Tibial nerve (tissue), 4 donors: ENCODE measurements around the gene MMRN1. TPM values are rescaled to one million over a fixed set of nuclear protein-coding genes. Genes with fewer than 3 reads are reported as not detected.

ENCODE experiments used
- DNase-seq, 2 donors: peaks; one replicate each; pipeline ENCODE4 v3.0.0-alpha.2; 2019; ENCODE audit warnings: low spot score in 2 of 2
- H3K27ac ChIP-seq, 4 donors: fragments of 200-600 bp; sonication (generic) in 3 of 4; one replicate each; pipeline ENCODE4 v1.5.1; 2017 to 2019; ENCODE audit warnings: mild to moderate bottlenecking in 1 of 4
- H3K27me3 ChIP-seq, 2 donors: fragments of 200-600 bp; sonication (generic) in 1 of 2; one replicate each; pipeline versions ENCODE4 v1.5.1 to v1.6.0; 2017 to 2019
- H3K36me3 ChIP-seq, 3 donors: fragments of 200-600 bp; sonication (generic); one replicate each; pipeline ENCODE4 v1.5.1; 2018 to 2019
- H3K4me1 ChIP-seq, 4 donors: fragments of 200-600 bp; sonication (generic) in 3 of 4; one replicate each; pipeline ENCODE4 v1.5.1; 2017 to 2019
- H3K4me3 ChIP-seq, 4 donors: fragments of 200-600 bp; sonication (generic) in 3 of 4; one replicate each; pipeline ENCODE4 v1.5.1; 2017 to 2019; ENCODE audit warnings: mild to moderate bottlenecking in 1 of 4, moderate library complexity in 1 of 4
- H3K9me3 ChIP-seq, 4 donors: fragments of 200-600 bp; sonication (generic) in 3 of 4; one replicate each; pipeline ENCODE4 v1.5.1; 2017 to 2019
- CTCF ChIP-seq, 5 experiments: fragments of 200-600 bp in 3 of 5; fragments of 450-650 bp in 2 of 5; sonication (generic) in 3 of 5; IDR thresholded peaks; one replicate each; pipeline ENCODE4 v1.5.1; 2016 to 2019; ENCODE audit warnings: antibody characterized with exemption in 5 of 5, mild to moderate bottlenecking in 3 of 5, moderate library complexity in 2 of 5
- EP300 ChIP-seq, 2 donors: sonication (generic); formaldehyde crosslinking; IDR thresholded peaks; one replicate each; pipeline ENCODE4 v1.6.1; 2017; ENCODE audit warnings: antibody characterized with exemption in 2 of 2, mild to moderate bottlenecking in 1 of 2
- POLR2A ChIP-seq, 2 donors: fragments of 450-650 bp; IDR thresholded peaks; one replicate each; pipeline ENCODE4 v1.6.1; 2017; ENCODE audit warnings: antibody characterized with exemption in 2 of 2, mild to moderate bottlenecking in 2 of 2, moderate library complexity in 2 of 2
- WGBS, 2 donors: methylation state at CpG; one replicate each; pipeline ENCODE4 v1.1.5; 2018; 5-methylcytosine and 5-hydroxymethylcytosine counted together
- total RNA-seq, 4 donors: library from RNA; depleted of rRNA; stranded (reverse); fragments of >200 nt; gene quantifications; one replicate each; pipeline ENCODE4 v1.1.0, GENCODE V29; 2016

MMRN1 gene
- total RNA-seq, 4 donors from 2014 or later: 12.0 to 50.1 (median 22.9) TPM

GRCh38 chr4:89949782-89950387 is 55.2 kb downstream of the MMRN1 start:
- no peak for TF ChIP-seq EP300 (IDR thresholded peaks at IDR 0.05)
- TF ChIP-seq POLR2A (IDR thresholded peaks at IDR 0.05): no peak
- TF ChIP-seq CTCF (IDR thresholded peaks at IDR 0.05): no peak
- H3K4me3 ChIP-seq: no peak overlapping the region
- no peak for DNase-seq

GRCh38 chr4:89952458-89952857 is 57.8 kb downstream of the MMRN1 start:
- Histone ChIP-seq H3K4me1 (no peaks in the 10 kb centered on the region), H3K4me3 (no peak overlapping the region), H3K9me3 (no peaks in the 10 kb centered on the region), H3K36me3 (no peaks in the 10 kb centered on the region), H3K27me3 (no peaks in the 10 kb centered on the region), H3K27ac (no peak overlapping the region)
- TF ChIP-seq EP300 (IDR thresholded peaks at IDR 0.05) (no peak), POLR2A (IDR thresholded peaks at IDR 0.05) (no peak), CTCF (IDR thresholded peaks at IDR 0.05) (no peak)
- 74 to 84% methylated on average over 3 of the region's 3 CpGs for WGBS, 2 donors
- DNase-seq: no peak

More at GRCh38 chr4:89949782-89950387, 55.2 kb downstream of the MMRN1 start:
- H3K36me3 ChIP-seq: no peaks in the 10 kb centered on the region
- H3K27me3 ChIP-seq: no peaks in the 10 kb centered on the region
- H3K27ac ChIP-seq: no peak overlapping the region
- no peaks in the 10 kb centered on the region for H3K4me1 ChIP-seq
- no peaks in the 10 kb centered on the region for H3K9me3 ChIP-seq
- 85 to 94% methylated on average over 2 of the region's 2 CpGs for WGBS, 2 donors

DNA sequence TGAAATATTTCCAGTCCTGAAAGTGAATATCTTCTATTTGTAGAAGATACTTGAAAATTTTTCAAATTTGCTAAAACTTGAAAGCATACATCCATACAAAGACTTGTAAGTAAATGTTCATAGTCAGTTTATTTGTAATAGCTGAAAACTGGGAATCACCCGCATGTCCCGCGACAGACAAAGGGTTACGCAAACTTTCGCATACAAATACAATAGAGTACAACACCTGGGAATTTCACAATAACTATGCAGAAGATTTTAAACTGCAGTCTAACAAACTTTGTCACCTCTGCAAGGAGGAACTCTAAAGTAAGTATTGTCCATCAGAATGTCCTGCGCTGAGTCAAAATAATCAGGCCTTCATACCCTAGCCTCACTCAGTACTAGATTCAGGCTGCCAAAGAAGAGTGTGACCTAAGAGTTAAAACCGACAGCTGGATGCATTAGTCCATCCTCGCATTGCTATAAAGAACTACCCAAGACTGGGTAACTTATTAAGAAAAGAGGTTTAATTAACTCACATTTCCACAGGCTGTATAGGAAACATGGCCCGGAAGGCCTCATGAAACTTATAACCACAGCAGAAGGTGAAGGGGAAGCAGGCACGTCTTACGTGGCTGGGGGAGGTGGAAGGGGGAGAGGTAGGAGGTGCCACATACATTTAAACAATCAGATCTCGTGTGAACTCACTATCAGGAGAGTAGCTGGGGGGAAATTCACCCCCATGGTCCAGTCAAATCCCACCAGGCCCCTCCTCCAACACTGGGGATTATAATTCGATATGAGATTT is 60.4 kb downstream of the MMRN1 start:
- H3K4me3 ChIP-seq: no peak overlapping the region
- no peak for TF ChIP-seq CTCF (IDR thresholded peaks at IDR 0.05)
- no peak for TF ChIP-seq POLR2A (IDR thresholded peaks at IDR 0.05)
- no peak for TF ChIP-seq EP300 (IDR thresholded peaks at IDR 0.05)
- H3K4me1 ChIP-seq: no peaks in the 10 kb centered on the region
- H3K27me3 ChIP-seq: no peaks in the 10 kb centered on the region
- DNase-seq: no peak
- 87 to 89% methylated on average over 13 of the region's 13 CpGs for WGBS, 2 donors
- H3K9me3 ChIP-seq: no peaks in the 10 kb centered on the region
- H3K36me3 ChIP-seq: no peaks in the 10 kb centered on the region
- no peak overlapping the region for H3K27ac ChIP-seq

GRCh38 chr4:89957046-89957926 is 62.6 kb downstream of the MMRN1 start:
- no peaks in the 10 kb centered on the region for H3K4me1 ChIP-seq
- WGBS, 2 donors: 27 to 37% methylated on average over 4 of the region's 4 CpGs

More at GRCh38 chr4:89957046-89957926, 62.6 kb downstream of the MMRN1 start:
- Histone ChIP-seq H3K4me3 (no peak overlapping the region), H3K27me3 (no peaks in the 10 kb centered on the region), H3K36me3 (no peaks in the 10 kb centered on the region), H3K27ac (no peak overlapping the region), H3K9me3 (no peaks in the 10 kb centered on the region)
- no peak for DNase-seq
- TF ChIP-seq CTCF (IDR thresholded peaks at IDR 0.05): no peak
- TF ChIP-seq POLR2A (IDR thresholded peaks at IDR 0.05): no peak
- TF ChIP-seq EP300 (IDR thresholded peaks at IDR 0.05): no peak
